ENCODE results near the gene ARHGAP9.

Gene ARHGAP9

GRCh38 chr12:57473886-57474285, 5.8 kb downstream of the ARHGAP9 start:
- no peak for DNase-seq (ENCODE audit: low read depth, low spot score)

- DNase-seq (ENCODE audit: low read depth, low spot score), result no peak
These were observed 6.3 kb downstream of the ARHGAP9 start for GRCh38 chr12:57473392-57473791.

- no peak for DNase-seq (ENCODE audit: low read depth, low spot score)
These were observed 7.3 kb downstream of the ARHGAP9 start for GRCh38 chr12:57472391-57472790.

- no peak for DNase-seq (ENCODE audit: low read depth, low spot score)
These were observed 8.0 kb downstream of the ARHGAP9 start for GRCh38 chr12:57471661-57472060.

- DNase-seq (ENCODE audit: low read depth, low spot score), result no peak
These were observed 8.6 kb downstream of the ARHGAP9 start for GRCh38 chr12:57470970-57471656.

- DNase-seq (ENCODE audit: low read depth, low spot score), result no peak
These were observed 9.2 kb downstream of the ARHGAP9 start for GRCh38 chr12:57470286-57470969.

- no peak for DNase-seq (ENCODE audit: low read depth, low spot score)
These were observed 10.1 kb downstream of the ARHGAP9 start for GRCh38 chr12:57469296-57470164.

GRCh38 chr12:57467915-57468314, 11.8 kb downstream of the ARHGAP9 start:
- no peak for DNase-seq (ENCODE audit: low read depth, low spot score)

GRCh38 chr12:57467212-57467874, 12.3 kb downstream of the ARHGAP9 start:
- DNase-seq (ENCODE audit: low read depth, low spot score), result no peak

- DNase-seq (ENCODE audit: low read depth, low spot score), result no peak
These were observed 13.7 kb downstream of the ARHGAP9 start for GRCh38 chr12:57465747-57466505.

GRCh38 chr12:57465030-57465746, 14.5 kb downstream of the ARHGAP9 start:
- DNase-seq (ENCODE audit: low read depth, low spot score), result no peak

- no peak for DNase-seq (ENCODE audit: low read depth, low spot score)
These were observed 15.1 kb downstream of the ARHGAP9 start for GRCh38 chr12:57464569-57464968.

- DNase-seq (ENCODE audit: low read depth, low spot score), result no peak
These were observed 16.8 kb downstream of the ARHGAP9 start for GRCh38 chr12:57462912-57463253.

GRCh38 chr12:57462251-57462911, 17.3 kb downstream of the ARHGAP9 start:
- peak; percentile 75 for DNase-seq (ENCODE audit: low read depth, low spot score)

- no peak for DNase-seq (ENCODE audit: low read depth, low spot score)
These were observed 17.8 kb downstream of the ARHGAP9 start for GRCh38 chr12:57461917-57462250.

GRCh38 chr12:57461276-57461916, 18.3 kb downstream of the ARHGAP9 start:
- DNase-seq (ENCODE audit: low read depth, low spot score), result no peak

GRCh38 chr12:57460841-57461275, 18.8 kb downstream of the ARHGAP9 start:
- DNase-seq (ENCODE audit: low read depth, low spot score), result no peak

GRCh38 chr12:57460468-57460784, 19.2 kb downstream of the ARHGAP9 start:
- no peak for DNase-seq (ENCODE audit: low read depth, low spot score)

- DNase-seq (ENCODE audit: low read depth, low spot score), result no peak
These were observed 19.8 kb downstream of the ARHGAP9 start, which contains the start of gene GLI1 for GRCh38 chr12:57459750-57460467. Gene GLI1, plus strand, starts transcription at chr12:57459785. Its CDS starts 3,907 bp downstream, at chr12:57463692.
